Measurements from ENCODE around the gene CCDC83. TPM values are rescaled to one million over a fixed set of nuclear protein-coding genes. Genes with fewer than 3 reads are reported as not detected.
"Not testable (repeated sequence)": the region's sequence is repeated elsewhere in the genome, so short reads cannot be mapped to it uniquely, and the experiment has no call there.

The CCDC83 gene
- total RNA-seq, 6 donors from 2014 or later = not detected

GRCh38 chr11:85854212-85854556 is 999 bp upstream of the CCDC83 start:
- H3K4me1 ChIP-seq = peaks cover 4 to 10% (median 5%) of the 10 kb centered on the region in 4 donors
- H3K36me3 ChIP-seq = no peaks in the 10 kb centered on the region
- DNase-seq (no peak), ATAC-seq (ENCODE audit: low FRiP score in 2 of 2) (no peak)
- H3K27ac ChIP-seq = peak overlapping the region; percentile 84 to 92 (median 87)
- TF ChIP-seq POLR2A (IDR thresholded peaks at IDR 0.05) (no peak), EP300 (IDR thresholded peaks at IDR 0.05) (no peak), POLR2AphosphoS5 (IDR thresholded peaks at IDR 0.05) (no peak), CTCF (IDR thresholded peaks at IDR 0.05) (no peak)
- WGBS, 2 donors = 9 to 29% methylated on average over 7 of the region's 7 CpGs
- H3K4me3 ChIP-seq = peak overlapping the region in 3 of 4 donors; percentile 44 to 57 (median 52)
- H3K9me3 ChIP-seq = no peaks in the 10 kb centered on the region
- no peaks in the 10 kb centered on the region for H3K27me3 ChIP-seq

- Histone ChIP-seq H3K27me3 (no peaks in the 10 kb centered on the region), H3K4me1 (peaks cover 4 to 10% (median 5%) of the 10 kb centered on the region in 4 donors), H3K36me3 (no peaks in the 10 kb centered on the region), H3K9me3 (no peaks in the 10 kb centered on the region), H3K27ac (peak overlapping the region; percentile 84 to 92 (median 87)), H3K4me3 (peak overlapping the region; percentile 23 to 57 (median 48))
- 0% methylated on average over 14 to 24 of the region's 62 CpGs for WGBS, 2 donors
- peak; percentile 94 to 99 for DNase-seq
- TF ChIP-seq EP300 (IDR thresholded peaks at IDR 0.05) (no peak), CTCF (IDR thresholded peaks at IDR 0.05) (peak; percentile 92 to 99 (median 98)), POLR2AphosphoS5 (IDR thresholded peaks at IDR 0.05) (peak; percentile 54 to 61), POLR2A (IDR thresholded peaks at IDR 0.05) (peak in 3 of 4 donors; percentile 18 to 52 (median 21))
- ATAC-seq (ENCODE audit: low FRiP score in 2 of 2) = peak; percentile 99
Observed at GRCh38 chr11:85854557-85855340, 434 bp upstream of the CCDC83 start.

GRCh38 chr11:85857098-85857497 is 1.9 kb downstream of the CCDC83 start:
- Histone ChIP-seq H3K27me3 (no peaks in the 10 kb centered on the region), H3K9me3 (no peaks in the 10 kb centered on the region), H3K27ac (no peak overlapping the region), H3K4me3 (no peak overlapping the region), H3K4me1 (peaks cover 4 to 10% (median 5%) of the 10 kb centered on the region in 4 donors), H3K36me3 (no peaks in the 10 kb centered on the region)
- ATAC-seq (ENCODE audit: low FRiP score in 2 of 2) (no peak), DNase-seq (no peak)
- TF ChIP-seq POLR2AphosphoS5 (IDR thresholded peaks at IDR 0.05) = no peak
- no peak for TF ChIP-seq CTCF (IDR thresholded peaks at IDR 0.05)
- no peak for TF ChIP-seq POLR2A (IDR thresholded peaks at IDR 0.05)
- TF ChIP-seq EP300 (IDR thresholded peaks at IDR 0.05) = no peak
- 90 to 95% methylated on average over 5 to 9 of the region's 10 CpGs for WGBS, 2 donors

GRCh38 chr11:85859541-85859940 is 4.4 kb downstream of the CCDC83 start:
- H3K27ac ChIP-seq; H3K4me1 ChIP-seq; ATAC-seq (ENCODE audit: low FRiP score in 2 of 2); H3K9me3 ChIP-seq; DNase-seq; H3K4me3 ChIP-seq; H3K36me3 ChIP-seq; H3K27me3 ChIP-seq: not testable (repeated sequence)

GRCh38 chr11:85863855-85864254 is 8.7 kb downstream of the CCDC83 start:
- DNase-seq (no peak), ATAC-seq (ENCODE audit: low FRiP score in 2 of 2) (no peak)
- 21 to 47% methylated on average over 1 of the region's 1 CpG for WGBS, 2 donors
- TF ChIP-seq CTCF (IDR thresholded peaks at IDR 0.05) (no peak), EP300 (IDR thresholded peaks at IDR 0.05) (no peak), POLR2A (IDR thresholded peaks at IDR 0.05) (no peak), POLR2AphosphoS5 (IDR thresholded peaks at IDR 0.05) (no peak)
- no peaks in the 10 kb centered on the region for H3K36me3 ChIP-seq
- H3K27me3 ChIP-seq = no peaks in the 10 kb centered on the region
- no peaks in the 10 kb centered on the region for H3K4me1 ChIP-seq
- H3K9me3 ChIP-seq = no peaks in the 10 kb centered on the region
- H3K27ac ChIP-seq = no peak overlapping the region
- H3K4me3 ChIP-seq = no peak overlapping the region
